ENCODE measurements around the gene CCDC183.

DNA sequence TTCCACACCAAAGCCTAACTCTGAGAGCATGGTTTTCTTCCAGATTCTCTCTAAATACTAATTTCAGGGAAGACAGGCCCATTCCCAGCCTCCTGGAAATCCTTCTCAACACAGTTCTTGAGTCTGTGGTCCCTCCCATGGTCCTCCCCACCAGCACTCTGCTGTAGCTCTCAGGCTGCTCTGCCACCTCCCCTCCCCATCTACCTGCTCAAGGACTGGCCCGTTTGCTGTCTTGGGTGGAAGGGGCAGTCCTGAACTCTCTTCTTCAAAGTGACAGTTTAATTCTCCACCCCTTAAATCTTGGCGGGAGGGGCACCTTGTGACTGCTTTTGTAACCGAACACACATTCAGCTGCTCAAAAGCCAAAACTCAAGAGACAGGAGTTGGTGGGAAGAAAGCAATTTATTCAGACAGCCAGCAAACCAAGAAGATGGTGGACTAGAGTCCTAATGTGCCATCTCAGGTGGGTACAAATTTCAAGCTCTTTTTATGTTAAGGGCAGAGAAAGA is 24.2 kb upstream of the CCDC183 start:
- TF ChIP-seq, protein P1, sequence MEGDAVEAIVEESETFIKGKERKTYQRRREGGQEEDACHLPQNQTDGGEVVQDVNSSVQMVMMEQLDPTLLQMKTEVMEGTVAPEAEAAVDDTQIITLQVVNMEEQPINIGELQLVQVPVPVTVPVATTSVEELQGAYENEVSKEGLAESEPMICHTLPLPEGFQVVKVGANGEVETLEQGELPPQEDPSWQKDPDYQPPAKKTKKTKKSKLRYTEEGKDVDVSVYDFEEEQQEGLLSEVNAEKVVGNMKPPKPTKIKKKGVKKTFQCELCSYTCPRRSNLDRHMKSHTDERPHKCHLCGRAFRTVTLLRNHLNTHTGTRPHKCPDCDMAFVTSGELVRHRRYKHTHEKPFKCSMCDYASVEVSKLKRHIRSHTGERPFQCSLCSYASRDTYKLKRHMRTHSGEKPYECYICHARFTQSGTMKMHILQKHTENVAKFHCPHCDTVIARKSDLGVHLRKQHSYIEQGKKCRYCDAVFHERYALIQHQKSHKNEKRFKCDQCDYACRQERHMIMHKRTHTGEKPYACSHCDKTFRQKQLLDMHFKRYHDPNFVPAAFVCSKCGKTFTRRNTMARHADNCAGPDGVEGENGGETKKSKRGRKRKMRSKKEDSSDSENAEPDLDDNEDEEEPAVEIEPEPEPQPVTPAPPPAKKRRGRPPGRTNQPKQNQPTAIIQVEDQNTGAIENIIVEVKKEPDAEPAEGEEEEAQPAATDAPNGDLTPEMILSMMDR (conservative IDR thresholded peaks at IDR 0.05 in 1 of 2, IDR thresholded peaks at IDR 0.05 in 1 of 2; ENCODE audit: extremely low read depth in 1 of 2, insufficient read depth in 1 of 2, low read depth in 1 of 2, low read length in 2 of 2) = no peak
- TF ChIP-seq EZH2 (IDR thresholded peaks at IDR 0.05; ENCODE audit: borderline replicate concordance, low read length) = no peak
